ENCODE results near the gene C21orf91. TPM values are rescaled to one million over a fixed set of nuclear protein-coding genes. Genes with fewer than 3 reads are reported as not detected.

C21orf91 gene
- total RNA-seq, 1 donor from 2014 or later = 26.7 TPM

- H3K27ac Mint-ChIP-seq = no peak overlapping the region
- peaks cover under 1% of the 10 kb centered on the region for H3K27me3 Mint-ChIP-seq (ENCODE audit: low read depth)
- no peak for DNase-seq (ENCODE audit: low spot score in 2 of 2, unreplicated experiment in 2 of 2)
- peaks cover 2% of the 10 kb centered on the region for H3K4me1 Mint-ChIP-seq
- peaks cover 15% of the 10 kb centered on the region for H3K9me3 Mint-ChIP-seq
- H3K4me3 Mint-ChIP-seq = no peak overlapping the region
- no peak for TF ChIP-seq CTCF (IDR thresholded peaks at IDR 0.05; ENCODE audit: unreplicated experiment)
- peaks cover 37% of the 10 kb centered on the region for H3K36me3 Mint-ChIP-seq
Observed at GRCh38 chr21:17786071-17786850, 32.9 kb downstream of the C21orf91 start.

DNA sequence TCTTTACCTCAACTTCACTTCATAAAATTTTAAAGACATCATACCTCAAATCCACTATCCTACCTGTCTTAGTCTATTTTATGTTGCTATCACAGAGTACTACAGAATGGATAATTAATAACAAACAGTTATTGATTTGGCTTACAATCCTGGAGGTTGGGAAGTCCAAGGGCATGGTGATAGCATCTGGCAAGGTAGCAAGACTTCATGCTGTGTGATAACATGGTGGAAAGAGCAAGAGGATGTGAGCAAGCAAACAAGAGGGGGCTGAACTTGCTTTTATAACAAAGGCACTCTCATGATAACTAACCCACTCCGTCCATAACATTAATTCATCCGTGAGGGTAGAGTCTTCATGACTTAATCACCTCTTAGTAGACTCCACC is 33.8 kb downstream of the C21orf91 start:
- Mint-ChIP-seq H3K4me1 (peaks cover 2% of the 10 kb centered on the region), H3K27me3 (ENCODE audit: low read depth) (peaks cover 7% of the 10 kb centered on the region)

GRCh38 chr21:17784604-17785402 is 34.4 kb downstream of the C21orf91 start:
- H3K4me1 Mint-ChIP-seq = peaks cover 2% of the 10 kb centered on the region
- H3K4me3 Mint-ChIP-seq = no peak overlapping the region
- H3K36me3 Mint-ChIP-seq = peaks cover 35% of the 10 kb centered on the region
- H3K27ac Mint-ChIP-seq = no peak overlapping the region
- H3K9me3 Mint-ChIP-seq = peaks cover 15% of the 10 kb centered on the region
- TF ChIP-seq CTCF (IDR thresholded peaks at IDR 0.05; ENCODE audit: unreplicated experiment) = no peak
- H3K27me3 Mint-ChIP-seq (ENCODE audit: low read depth) = peaks cover 13% of the 10 kb centered on the region
- no peak for DNase-seq (ENCODE audit: low spot score in 2 of 2, unreplicated experiment in 2 of 2)

More for the DNA sequence above, 33.8 kb downstream of the C21orf91 start:
- DNase-seq (ENCODE audit: low spot score in 2 of 2, unreplicated experiment in 2 of 2) = no peak
- Mint-ChIP-seq H3K4me3 (no peak overlapping the region), H3K27ac (no peak overlapping the region), H3K9me3 (peaks cover 15% of the 10 kb centered on the region), H3K36me3 (peaks cover 35% of the 10 kb centered on the region)
- TF ChIP-seq CTCF (IDR thresholded peaks at IDR 0.05; ENCODE audit: unreplicated experiment) = no peak

GRCh38 chr21:17784180-17784598 is 35.0 kb downstream of the C21orf91 start:
- peaks cover 15% of the 10 kb centered on the region for H3K9me3 Mint-ChIP-seq
- no peak overlapping the region for H3K27ac Mint-ChIP-seq
- H3K4me1 Mint-ChIP-seq = peaks cover 2% of the 10 kb centered on the region
- H3K4me3 Mint-ChIP-seq = no peak overlapping the region
- no peak for TF ChIP-seq CTCF (IDR thresholded peaks at IDR 0.05; ENCODE audit: unreplicated experiment)
- H3K36me3 Mint-ChIP-seq = peaks cover 35% of the 10 kb centered on the region
- no peak for DNase-seq (ENCODE audit: low spot score in 2 of 2, unreplicated experiment in 2 of 2)
- H3K27me3 Mint-ChIP-seq (ENCODE audit: low read depth) = peaks cover 17% of the 10 kb centered on the region

DNA sequence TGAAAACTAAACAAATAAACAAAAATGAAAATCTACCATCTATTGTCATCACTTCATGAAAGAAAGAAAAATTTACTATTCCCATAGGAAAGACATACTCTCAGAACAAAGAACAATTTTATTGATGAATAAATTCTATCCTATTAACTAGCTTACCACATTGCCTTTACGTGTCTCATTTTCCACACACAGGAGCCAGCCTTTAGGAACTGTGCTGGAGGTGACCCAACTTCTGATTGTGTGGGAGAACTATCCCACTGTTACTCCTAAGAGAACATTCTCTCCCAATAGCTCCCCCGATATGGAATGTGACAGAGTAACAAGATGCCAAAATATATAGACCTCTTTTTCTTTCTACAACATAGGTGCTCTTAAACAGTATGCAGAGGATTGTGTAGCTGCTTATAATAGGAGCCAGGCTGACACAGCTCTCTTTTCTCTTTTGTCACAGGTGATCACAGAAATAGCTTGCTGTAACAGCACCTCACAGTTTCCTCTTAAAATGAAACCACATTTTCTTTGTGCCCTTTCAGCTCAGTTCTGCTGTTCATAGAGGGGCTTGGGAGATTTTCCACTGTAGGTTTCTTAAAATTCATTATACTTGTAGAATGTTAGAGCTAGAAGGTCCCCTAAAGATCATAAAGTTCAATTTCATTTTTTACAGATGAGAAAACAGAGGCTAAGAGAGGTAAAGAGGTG is 35.5 kb downstream of the C21orf91 start:
- peaks cover 15% of the 10 kb centered on the region for H3K9me3 Mint-ChIP-seq
- no peak for TF ChIP-seq CTCF (IDR thresholded peaks at IDR 0.05; ENCODE audit: unreplicated experiment)
- H3K36me3 Mint-ChIP-seq = peaks cover 35% of the 10 kb centered on the region
- H3K27ac Mint-ChIP-seq = no peak overlapping the region
- DNase-seq (ENCODE audit: low spot score in 2 of 2, unreplicated experiment in 2 of 2) = no peak
- H3K27me3 Mint-ChIP-seq (ENCODE audit: low read depth) = peaks cover 17% of the 10 kb centered on the region
- no peak overlapping the region for H3K4me3 Mint-ChIP-seq
- H3K4me1 Mint-ChIP-seq = peaks cover 2% of the 10 kb centered on the region

Measured in mesothelial cell of epicardium (in vitro differentiated cells).